GM21717 (cell line): ENCODE measurements around the gene LRMDA.

ENCODE experiments used
- ATAC-seq: cut with Tn5 transposase; IDR thresholded peaks from one replicate; pipeline ENCODE4 v1.9.1; 2021; ENCODE audit warnings: mild to moderate bottlenecking, moderate library complexity; ENCODE audit not compliant: unreplicated experiment

Gene LRMDA

DNA sequence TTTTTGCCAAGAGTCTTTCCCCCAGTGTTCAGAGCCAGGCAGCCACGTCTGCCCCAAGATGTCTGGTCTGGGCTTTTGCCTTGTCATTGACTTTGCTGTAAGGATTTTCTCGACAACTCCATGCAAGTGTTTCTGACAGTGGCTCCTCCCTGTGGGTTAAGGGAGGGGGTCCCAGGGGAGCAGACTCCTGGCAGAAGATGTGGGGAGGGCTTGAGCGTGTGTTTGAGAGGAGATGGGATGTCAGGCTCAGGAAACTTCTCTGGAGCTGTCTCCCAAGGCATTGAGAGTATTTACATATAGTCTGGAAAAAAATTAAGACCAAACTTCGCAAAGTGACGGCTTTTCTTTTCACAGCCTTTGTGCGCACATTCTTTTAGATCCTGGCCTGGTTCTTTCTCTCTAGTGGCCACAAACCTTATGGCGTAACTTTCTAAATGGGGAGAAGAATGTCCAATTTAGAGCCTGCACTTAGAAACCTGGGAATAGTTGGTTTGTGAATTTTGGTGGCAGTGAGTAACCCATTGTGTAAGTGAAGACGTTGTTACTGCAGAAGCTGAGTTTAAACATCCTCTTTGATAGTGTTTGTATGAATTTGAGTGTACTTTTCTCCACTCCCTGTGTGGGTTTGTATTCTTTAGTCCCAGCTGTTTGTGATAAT, 201.5 kb downstream of the LRMDA start:
- ATAC-seq, result no peak

DNA sequence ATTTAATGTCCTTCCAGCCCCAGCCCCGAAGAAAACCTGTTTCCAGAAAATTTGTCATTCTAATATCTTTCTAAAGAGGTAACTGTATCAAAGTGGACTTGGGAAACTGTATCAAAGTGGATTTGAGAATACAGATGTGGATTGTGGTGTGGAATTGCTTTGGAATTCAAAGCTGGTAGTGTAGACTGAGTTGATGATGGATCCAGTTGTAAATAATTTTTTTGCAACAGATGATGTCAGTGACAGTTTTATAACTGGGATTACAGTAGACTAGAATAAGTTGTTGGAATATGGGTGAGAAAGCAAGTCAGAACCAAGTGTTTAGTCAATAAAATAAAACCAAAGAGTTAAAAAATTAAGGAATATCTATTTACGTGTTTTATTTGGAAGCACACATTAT, 202.1 kb downstream of the LRMDA start:
- no peak for ATAC-seq

DNA sequence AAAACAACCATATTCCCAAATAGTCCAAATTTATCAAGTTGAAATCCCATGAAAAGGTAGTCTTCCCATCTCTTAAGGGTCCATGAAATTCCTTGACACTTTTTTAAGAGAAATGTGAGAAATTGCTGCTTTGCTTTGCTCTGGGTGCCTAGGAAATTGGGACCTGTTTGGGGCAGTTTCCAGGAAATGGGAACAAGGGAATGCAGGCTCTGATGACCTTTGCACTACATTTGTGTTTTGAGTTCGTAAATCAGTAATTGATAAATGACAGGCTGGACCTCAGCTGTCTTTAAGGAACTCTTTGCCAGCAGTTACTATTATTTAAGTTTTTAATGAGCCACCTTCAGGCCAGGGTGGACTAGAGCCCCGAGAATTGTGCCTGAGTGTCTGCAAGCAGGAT, 203.5 kb downstream of the LRMDA start:
- no peak for ATAC-seq

DNA sequence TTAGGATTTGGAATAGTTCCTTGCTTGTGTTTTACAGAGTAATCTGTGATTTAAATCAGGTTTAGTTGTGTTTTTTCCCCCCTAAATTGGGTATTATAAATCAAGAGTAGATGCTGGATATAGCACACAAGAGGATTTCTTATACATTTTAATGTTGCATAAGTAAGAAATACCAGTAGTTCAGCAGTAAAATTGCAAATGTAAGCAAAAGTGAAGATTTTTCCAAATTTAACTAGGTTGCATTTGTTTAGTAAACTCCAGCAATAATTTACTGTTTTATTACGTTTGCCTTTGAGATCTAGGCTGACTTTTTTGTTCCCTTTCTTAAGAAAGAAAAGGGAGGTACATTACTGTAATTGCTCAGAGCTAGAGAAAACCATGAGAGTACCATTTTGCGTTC, 207.3 kb downstream of the LRMDA start:
- ATAC-seq, result no peak

DNA sequence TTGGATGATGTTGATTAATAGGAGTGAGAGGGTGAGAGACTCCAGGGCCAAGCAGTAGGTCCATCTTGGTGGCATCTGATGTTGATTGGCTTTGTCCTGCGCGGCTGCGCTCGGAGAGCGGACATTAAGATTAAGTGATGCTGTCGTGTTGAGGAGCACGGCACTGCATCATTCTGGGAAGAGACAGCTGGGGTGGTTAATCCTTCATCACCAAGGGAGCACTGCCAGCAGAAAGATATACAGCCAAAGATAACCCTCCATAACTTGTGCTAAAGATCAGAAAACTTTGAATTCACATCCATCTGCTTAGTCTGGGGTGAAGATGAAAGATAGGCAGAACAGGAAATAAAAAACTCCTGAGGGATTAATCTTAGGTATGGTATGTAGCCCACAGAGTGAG, 208.3 kb downstream of the LRMDA start:
- no peak for ATAC-seq

DNA sequence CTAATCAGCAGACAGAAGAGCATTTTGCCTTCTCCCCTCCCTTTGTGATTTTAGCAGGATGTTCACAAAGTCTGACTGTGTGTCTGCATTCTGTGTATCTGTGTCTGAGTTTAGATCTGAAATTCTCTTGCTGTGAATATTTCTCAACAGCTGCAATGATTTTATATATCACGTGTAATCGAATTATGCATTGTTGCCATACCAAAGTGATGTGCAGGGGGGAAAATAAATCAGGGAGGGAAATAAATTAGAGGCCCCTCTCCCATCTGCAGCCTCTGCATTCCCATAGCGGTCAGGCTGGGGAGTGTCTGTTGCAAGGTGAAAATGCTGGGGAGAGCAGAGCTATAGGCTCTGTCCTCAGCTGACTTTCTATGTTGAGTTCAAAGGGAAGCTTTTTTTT, 209.0 kb downstream of the LRMDA start:
- no peak for ATAC-seq

DNA sequence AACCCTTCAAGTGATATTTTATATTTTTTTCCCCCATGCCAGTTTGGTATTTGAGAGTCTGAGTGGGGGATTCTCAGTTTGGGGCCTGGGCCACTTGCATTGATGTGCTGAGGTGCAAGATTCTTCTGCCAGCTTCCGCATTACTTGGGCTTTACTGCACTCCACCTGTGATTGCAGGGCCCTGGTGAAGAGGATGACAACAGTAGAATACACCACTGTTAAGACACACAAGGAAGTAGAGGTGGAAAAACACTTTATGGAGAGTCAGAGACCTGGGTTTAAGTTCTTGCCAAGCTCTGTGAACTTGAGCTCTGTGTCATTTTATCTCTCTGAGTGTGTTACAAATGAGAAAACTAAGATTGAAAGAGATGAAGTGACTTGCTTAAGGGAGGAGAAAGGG, 209.4 kb downstream of the LRMDA start:
- no peak for ATAC-seq

DNA sequence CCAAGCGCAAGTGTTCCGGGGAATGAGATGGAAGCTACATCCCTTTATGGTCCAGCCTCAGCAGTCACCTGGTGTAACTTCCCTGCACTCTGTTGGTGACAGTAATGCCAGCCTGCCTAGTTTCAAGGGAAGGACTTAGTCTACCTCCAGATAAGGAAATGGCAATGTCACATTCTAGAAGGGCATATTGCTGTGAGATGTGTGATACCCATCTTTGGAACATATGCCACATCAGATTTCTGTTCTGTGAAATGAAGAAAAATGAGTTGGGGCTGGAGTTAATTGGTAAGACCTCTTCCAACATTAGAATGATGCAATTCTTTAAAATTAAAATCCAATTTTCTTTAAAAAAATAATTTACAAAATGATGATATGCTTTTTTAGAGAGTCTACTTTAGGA, 212.0 kb downstream of the LRMDA start:
- ATAC-seq, result no peak

DNA sequence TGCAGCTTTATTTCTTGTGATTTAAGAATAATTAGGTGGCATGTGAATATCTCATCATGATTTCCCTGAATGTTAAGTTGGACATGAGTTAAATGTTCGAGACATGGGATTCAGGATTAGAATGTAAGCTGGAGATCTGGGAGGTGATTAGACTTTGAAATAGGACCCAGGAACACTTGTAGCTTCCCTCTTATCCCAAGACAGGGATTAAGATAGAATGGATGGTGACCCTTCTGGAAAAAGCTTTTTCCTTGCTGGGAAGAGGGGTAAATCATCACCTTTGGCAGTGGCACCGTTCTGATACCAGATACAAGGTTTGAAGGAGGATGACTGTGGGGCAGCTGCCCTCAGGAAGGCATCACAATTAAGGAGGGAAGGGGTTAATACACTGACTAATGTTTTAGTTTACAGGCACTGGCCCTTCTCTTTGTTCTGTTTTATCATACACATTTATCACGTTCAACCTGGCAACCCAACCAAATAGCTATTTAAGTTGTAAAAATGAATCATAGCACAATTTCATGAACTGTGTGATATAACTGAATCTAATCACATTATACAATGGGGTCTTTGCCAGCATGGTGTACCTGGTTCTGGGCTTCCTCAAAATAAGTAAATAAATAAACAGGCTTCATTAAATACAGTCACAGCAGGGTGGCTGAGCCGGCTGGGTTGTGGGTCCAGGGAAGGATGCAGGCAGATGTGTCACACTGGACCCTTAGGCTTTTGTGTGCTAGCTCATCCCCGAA, 212.7 kb downstream of the LRMDA start:
- ATAC-seq, result no peak

DNA sequence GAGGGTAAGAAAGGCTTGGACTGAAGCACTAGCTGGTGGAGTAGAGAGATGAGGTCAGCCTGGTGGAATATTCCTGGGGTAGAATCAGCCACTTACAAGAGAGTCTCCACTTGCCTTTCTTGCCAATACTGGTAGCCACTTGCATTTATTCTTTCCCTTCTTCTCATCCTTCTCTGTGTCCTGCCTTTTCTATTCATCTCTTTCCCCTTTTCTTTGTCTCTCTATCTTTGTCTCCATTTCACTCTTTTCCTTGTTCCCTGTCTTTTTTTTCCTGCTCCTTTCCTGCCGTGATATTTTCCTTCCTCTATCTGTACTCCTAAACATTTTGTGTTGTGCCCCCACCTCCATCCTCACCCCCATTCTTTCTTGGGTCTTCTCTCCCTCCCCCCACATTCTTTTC, 214.3 kb downstream of the LRMDA start:
- ATAC-seq, result no peak

DNA sequence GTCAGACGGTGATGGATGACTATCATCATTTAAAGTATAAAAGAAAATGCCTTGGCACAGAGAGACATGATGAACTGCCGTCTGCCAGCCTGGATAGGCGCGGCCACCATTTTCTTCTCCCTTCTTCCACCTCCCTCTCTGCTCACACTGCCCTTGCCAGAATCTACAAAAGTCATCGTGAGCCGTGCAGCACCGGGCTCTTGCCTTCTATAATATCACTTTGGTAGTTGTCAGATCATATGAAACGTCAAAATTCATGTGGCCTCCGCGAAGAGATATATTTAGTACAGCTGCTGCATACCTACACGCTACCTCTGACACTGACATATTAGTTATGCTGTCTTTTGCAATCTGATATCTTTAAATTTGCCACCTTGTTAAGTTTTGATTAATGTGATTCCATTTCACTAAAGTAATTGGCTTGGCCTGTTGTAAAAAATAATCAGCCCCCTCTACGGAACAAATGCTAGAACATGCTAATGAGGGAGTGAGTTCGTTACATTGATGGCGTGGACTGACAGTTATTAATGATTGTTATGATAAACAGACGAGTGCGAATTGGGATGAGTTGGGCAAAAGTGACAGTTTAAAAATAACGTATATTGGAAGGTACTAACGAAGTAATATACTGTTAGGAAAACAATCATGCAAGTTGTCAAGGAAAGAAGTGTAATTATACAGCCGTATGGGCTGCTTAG, 214.9 kb downstream of the LRMDA start:
- no peak for ATAC-seq

DNA sequence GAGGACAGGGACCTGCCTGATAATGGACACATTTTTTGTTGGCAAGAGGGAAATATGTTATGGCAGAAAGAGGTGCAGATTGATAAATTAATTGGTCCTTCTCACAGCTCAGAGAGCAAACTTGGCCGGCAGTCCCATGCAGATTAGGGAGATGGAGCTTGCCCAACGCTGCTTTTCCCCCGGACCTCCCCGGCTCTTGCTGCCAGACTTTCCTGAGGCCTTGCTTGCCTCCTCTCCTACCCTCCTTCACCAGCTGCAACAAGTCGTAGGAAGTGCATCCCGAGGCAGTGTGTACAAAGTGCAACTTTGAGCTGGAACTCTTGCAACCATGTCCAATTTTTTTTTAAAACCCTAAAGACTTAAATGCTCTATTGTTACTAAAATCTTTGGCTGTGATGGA, 215.5 kb downstream of the LRMDA start:
- ATAC-seq, result no peak

DNA sequence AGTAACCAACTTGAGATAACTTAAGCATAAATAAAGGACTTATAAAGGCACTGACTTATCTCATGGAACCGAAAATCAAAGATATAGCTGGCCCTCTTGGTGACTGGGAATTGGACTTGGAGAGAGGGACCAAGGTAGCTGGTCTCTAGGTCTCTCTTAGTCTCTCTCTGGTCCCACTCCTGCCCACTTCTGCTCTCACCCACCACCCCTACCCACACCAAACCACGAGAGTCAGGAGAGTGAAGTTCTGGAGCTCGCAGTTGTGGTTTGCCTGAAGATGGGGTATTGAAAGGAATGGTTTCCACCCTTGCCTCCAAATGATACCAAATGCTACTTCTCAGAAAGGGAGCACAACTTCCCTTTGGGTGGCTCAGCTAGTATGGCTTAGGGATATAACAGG, 216.3 kb downstream of the LRMDA start:
- ATAC-seq, result no peak

DNA sequence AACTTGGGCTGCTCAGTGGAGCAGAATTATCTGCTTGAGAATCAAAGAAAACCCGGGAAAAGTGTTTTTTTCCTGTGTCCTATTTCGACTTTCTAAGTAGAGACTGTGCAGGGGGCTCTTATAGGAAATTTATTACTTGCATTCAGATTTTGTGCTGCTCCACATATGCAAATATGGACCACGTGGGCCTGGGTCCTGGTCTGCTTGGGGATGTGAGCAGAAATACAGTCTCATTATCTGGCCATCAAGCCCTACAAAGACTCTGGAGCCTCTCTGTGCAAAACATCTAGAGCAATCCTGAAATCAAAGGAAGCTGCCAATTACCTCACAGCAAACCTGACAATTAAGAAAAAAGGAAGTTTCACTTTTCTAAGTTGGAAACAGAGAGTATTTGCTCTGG, 216.9 kb downstream of the LRMDA start:
- no peak for ATAC-seq

DNA sequence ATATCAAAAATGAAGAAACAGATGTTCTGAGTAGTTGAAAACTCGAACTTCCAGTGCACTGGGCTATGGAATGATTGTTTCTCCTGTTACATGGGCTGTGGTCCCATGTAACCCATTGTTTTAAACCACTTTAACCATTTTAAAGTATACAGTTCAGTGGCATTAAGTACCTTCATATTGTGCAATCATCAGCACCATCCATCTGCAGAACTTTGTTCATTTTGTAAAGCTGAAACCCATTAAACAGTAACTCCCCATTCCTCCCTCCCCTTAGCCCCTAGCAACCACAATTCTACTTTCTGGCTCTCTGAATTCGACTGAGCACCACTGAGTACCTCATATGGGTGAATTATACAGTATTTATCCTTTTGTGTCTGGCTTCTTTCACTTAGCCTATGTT, 217.4 kb downstream of the LRMDA start:
- ATAC-seq, result no peak

DNA sequence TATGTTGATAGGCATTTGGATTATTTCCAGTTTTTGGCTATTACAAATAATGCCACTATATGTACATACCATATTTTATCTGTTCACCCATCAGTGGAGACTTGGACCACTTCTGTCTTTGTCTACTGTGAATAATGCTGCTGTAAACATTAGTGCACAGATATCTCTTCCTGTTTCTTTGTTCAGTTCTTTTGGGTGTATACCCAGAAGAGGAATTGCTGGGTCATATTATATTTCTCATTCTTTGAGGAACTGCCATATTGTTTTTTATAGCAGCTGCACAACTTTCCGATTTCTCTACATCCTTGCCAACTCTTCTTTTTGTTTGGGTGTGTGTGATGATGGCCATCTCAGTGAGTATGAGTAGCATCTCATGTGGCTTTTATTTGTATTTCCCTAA, 218.0 kb downstream of the LRMDA start:
- no peak for ATAC-seq

DNA sequence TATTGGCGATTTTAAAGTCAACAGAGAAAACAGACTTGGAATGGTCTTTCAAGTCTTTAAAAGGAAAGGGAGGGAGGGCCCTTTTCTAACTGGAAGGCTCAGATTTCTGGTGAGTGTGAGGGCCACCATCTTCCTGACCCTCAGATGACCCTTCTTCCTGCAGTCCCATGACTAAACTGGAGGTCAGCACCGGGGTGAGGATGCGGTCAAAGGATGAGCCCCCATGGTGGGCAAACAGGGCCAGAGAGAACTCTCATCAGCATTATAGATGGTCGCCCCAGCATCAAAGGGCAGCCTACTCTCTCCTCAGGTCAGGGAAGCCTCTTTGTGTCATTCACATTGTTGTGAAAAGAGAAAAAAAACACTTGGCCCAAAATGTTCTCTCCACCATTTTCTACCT, 219.2 kb downstream of the LRMDA start:
- no peak for ATAC-seq

DNA sequence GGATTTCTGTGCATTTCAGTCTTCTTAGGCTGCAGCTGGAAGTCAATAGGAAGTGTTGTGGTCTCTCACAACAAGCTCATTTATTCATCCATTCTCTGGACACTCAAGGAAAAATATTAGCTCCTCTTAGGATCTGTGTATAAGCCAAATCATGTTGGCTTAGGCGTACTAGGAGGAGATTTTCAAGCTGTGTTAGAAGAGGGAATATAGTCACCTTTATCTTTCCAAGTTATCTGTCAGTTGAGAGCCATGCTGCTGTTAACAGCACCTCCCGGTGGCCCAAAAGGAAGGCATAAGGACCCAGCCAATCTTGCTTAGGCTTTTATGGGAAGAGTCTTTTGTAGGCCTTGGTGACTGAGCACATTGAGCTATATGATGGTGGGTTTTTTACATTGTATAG, 220.0 kb downstream of the LRMDA start:
- no peak for ATAC-seq

DNA sequence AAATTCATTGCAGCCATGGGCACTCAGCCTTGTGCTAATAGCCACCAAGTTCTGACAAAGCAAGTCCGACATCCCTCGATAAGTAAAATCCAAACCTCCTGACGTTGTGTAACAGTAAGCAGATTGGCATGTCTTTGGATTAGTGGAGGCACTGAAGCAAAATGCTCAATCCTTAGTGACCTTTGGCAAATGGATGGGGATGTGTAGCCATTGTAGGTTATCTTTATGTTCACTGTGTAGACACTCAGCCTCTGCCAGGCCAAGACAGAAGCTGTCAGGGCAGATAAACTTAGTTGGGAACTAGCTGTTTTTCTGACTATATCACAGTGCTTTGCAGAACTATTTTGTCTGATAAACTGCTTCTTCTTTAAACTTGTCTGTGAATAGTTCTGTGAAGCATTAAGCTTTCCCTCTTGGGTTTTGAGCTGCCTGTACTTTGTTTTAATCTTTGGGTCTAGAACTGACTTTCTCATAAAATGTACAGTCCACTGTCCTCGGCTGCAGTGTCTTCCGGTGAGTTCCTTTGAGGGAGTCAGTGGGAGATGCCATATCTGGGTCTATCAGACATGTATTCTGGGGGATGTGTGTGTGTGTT, 220.8 kb downstream of the LRMDA start:
- ATAC-seq, result no peak

DNA sequence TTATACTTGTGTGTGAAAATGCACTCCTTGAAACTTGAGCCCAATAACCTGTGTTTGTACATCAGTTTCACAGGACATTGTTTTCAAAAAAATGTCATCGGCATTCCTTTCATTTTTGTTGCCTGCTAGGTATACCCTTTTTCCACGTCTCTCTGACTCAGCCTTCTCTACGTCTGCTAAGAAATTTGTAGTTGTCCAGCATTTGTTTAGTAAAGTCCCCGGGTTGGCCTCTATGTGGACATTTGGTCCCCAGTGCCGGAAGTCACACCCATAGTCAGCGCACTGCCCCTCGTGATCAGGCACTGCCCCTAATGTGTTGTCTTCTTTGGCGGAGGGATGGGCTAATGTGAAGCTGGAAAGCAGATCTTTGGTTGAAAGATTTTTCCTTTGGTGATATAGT, 222.3 kb downstream of the LRMDA start:
- ATAC-seq, result no peak

DNA sequence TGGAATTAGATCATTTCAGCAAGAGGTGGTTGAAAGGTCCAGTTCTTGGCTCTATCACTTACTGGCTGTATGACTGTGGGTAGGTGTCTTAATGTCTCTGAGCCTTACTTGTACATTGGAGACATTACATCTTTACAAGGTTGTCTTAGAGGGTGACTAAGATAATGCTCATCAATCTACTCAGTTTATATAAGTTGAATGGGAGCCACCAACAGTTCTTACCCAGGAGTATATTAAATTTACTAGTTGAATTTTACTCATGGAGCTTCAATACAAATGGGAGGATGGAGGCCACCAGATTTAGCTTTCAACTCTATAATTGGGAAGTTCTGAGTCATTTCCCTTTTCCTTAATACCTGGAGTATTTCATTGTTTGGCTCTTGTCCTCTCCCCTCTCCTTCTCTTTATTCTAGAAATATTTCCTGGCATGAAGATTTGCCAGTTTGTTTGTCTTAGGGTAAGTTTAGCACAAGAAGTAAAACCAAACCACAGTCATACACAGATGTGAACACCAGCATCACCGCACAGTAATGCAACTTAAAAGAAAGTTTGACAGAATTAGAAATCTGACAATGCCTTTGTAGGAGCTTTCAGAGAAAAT, 222.8 kb downstream of the LRMDA start:
- ATAC-seq, result no peak
